ENCODE data around the gene LNP1.

The LNP1 gene

GRCh38 chr3:100402256-100402655, 917 bp downstream of the LNP1 start (continued):
- TF ChIP-seq, protein P1, sequence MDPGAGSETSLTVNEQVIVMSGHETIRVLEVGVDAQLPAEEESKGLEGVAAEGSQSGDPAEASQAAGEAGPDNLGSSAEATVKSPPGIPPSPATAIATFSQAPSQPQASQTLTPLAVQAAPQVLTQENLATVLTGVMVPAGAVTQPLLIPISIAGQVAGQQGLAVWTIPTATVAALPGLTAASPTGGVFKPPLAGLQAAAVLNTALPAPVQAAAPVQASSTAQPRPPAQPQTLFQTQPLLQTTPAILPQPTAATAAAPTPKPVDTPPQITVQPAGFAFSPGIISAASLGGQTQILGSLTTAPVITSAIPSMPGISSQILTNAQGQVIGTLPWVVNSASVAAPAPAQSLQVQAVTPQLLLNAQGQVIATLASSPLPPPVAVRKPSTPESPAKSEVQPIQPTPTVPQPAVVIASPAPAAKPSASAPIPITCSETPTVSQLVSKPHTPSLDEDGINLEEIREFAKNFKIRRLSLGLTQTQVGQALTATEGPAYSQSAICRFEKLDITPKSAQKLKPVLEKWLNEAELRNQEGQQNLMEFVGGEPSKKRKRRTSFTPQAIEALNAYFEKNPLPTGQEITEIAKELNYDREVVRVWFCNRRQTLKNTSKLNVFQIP (CRISPR knock-in tag; IDR thresholded peaks at IDR 0.05; ENCODE audit: borderline replicate concordance, low read depth) = no peak
- TF ChIP-seq ISL1 (CRISPR knock-in tag; IDR thresholded peaks at IDR 0.05) = no peak
- no peak for TF ChIP-seq ZNF565 (CRISPR knock-in tag; conservative IDR thresholded peaks at IDR 0.05; ENCODE audit: low read depth)
- no peak for TF ChIP-seq TCF4 (CRISPR knock-in tag; IDR thresholded peaks at IDR 0.05; ENCODE audit: borderline replicate concordance)
- no peak for TF ChIP-seq ZFP3 (CRISPR knock-in tag; IDR thresholded peaks at IDR 0.05)
- TF ChIP-seq ZNF8 (CRISPR knock-in tag; IDR thresholded peaks at IDR 0.05) = no peak
- TF ChIP-seq, protein P2, sequence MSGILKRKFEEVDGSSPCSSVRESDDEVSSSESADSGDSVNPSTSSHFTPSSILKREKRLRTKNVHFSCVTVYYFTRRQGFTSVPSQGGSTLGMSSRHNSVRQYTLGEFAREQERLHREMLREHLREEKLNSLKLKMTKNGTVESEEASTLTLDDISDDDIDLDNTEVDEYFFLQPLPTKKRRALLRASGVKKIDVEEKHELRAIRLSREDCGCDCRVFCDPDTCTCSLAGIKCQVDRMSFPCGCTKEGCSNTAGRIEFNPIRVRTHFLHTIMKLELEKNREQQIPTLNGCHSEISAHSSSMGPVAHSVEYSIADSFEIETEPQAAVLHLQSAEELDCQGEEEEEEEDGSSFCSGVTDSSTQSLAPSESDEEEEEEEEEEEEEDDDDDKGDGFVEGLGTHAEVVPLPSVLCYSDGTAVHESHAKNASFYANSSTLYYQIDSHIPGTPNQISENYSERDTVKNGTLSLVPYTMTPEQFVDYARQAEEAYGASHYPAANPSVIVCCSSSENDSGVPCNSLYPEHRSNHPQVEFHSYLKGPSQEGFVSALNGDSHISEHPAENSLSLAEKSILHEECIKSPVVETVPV (CRISPR knock-in tag; IDR thresholded peaks at IDR 0.05) = no peak
- TF ChIP-seq BACH2 (CRISPR knock-in tag; IDR thresholded peaks at IDR 0.05; ENCODE audit: borderline replicate concordance) = no peak
- no peak for TF ChIP-seq CSDC2 (CRISPR knock-in tag; IDR thresholded peaks at IDR 0.05)
- no peak for TF ChIP-seq ZFP30 (CRISPR knock-in tag; IDR thresholded peaks at IDR 0.05)
- TF ChIP-seq OSR1 (CRISPR knock-in tag; IDR thresholded peaks at IDR 0.05) = no peak
- TF ChIP-seq, protein P3, sequence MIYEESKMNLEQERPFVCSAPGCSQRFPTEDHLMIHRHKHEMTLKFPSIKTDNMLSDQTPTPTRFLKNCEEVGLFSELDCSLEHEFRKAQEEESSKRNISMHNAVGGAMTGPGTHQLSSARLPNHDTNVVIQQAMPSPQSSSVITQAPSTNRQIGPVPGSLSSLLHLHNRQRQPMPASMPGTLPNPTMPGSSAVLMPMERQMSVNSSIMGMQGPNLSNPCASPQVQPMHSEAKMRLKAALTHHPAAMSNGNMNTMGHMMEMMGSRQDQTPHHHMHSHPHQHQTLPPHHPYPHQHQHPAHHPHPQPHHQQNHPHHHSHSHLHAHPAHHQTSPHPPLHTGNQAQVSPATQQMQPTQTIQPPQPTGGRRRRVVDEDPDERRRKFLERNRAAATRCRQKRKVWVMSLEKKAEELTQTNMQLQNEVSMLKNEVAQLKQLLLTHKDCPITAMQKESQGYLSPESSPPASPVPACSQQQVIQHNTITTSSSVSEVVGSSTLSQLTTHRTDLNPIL (CRISPR knock-in tag; IDR thresholded peaks at IDR 0.05; ENCODE audit: low read depth) = no peak

DNA sequence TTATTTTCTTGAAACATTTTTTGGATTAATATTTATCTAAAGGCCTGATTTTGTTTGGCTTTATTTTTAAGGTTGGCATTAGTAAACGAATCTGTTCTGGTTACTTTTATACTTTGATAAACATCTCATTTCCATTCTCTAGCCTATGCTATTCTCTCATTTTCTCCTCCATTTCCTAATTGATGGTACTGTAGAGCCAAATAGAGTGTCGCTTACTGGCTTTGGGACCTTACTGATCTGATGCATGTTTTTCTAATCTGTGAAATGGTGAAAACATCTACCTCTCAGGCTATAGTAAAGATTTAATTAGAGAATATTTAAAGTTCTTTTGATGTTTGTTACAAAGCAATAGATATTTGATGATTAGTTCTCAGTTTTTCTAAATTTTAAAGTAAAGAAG, 1.6 kb downstream of the LNP1 start:
- TF ChIP-seq, protein P1 (CRISPR knock-in tag; IDR thresholded peaks at IDR 0.05; ENCODE audit: borderline replicate concordance, low read depth) = no peak
- TF ChIP-seq, protein P3 (CRISPR knock-in tag; IDR thresholded peaks at IDR 0.05; ENCODE audit: low read depth) = no peak
- TF ChIP-seq CSDC2 (CRISPR knock-in tag; IDR thresholded peaks at IDR 0.05) (no peak), TSHZ2 (CRISPR knock-in tag; IDR thresholded peaks at IDR 0.05) (no peak), ARNTL (CRISPR knock-in tag; IDR thresholded peaks at IDR 0.05; ENCODE audit: borderline replicate concordance, low read depth) (no peak), ZNF8 (CRISPR knock-in tag; IDR thresholded peaks at IDR 0.05) (no peak), BACH2 (CRISPR knock-in tag; IDR thresholded peaks at IDR 0.05; ENCODE audit: borderline replicate concordance) (no peak), PPARA (CRISPR knock-in tag; IDR thresholded peaks at IDR 0.05; ENCODE audit: borderline replicate concordance) (no peak), ISL1 (CRISPR knock-in tag; IDR thresholded peaks at IDR 0.05) (no peak), ESRRG (CRISPR knock-in tag; IDR thresholded peaks at IDR 0.05) (no peak), SNAI2 (CRISPR knock-in tag; IDR thresholded peaks at IDR 0.05) (no peak)
- ATAC-seq = no peak

DNA sequence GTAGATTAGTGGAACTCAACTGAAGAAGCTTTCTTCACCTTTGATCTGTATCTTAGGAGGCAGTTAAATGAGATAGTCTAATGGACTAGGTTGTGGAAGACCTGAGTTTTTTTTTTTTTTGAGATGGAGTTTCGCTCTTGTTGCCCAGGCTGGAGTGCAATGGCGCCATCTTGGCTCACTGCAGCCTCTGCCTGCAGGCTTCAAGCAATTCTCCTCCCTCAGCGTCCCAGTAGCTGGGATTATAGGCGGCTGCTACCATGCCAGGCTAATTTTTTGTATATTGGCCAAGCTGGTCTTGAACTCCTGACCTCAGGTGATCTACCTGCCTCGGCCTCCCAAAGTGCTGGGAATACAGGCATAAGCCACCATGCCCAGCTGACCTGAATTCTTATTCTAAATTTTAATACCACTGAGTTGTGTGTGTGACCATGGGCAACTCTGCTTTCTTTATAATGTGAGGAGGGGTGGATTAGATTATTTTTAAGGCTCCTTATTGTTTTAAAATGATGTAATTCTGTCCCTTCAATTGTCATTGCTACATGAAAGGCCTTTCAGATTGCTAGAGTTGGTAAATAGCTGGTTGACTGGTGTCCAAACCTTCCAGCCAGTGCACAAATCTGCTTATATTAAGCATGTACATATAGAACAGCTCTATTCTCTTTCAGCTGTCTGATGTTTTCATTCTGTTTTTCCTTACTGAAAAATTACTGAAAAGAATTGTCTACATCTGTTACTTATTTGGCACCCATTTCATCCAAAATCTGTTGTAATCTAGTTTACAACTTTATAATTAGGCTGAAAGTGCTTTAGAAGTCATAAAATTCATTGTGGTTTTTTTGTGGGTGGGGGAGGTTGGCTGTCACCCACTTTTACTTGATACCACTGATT, 2.3 kb downstream of the LNP1 start:
- ATAC-seq = no peak
- TF ChIP-seq TOX (CRISPR knock-in tag; IDR thresholded peaks at IDR 0.05; ENCODE audit: borderline replicate concordance) (no peak), ISL1 (CRISPR knock-in tag; IDR thresholded peaks at IDR 0.05) (no peak), OSR1 (CRISPR knock-in tag; IDR thresholded peaks at IDR 0.05) (no peak), ZNF565 (CRISPR knock-in tag; conservative IDR thresholded peaks at IDR 0.05; ENCODE audit: low read depth) (no peak), BACH2 (CRISPR knock-in tag; IDR thresholded peaks at IDR 0.05; ENCODE audit: borderline replicate concordance) (no peak), ESRRG (CRISPR knock-in tag; IDR thresholded peaks at IDR 0.05) (no peak), ZFP3 (CRISPR knock-in tag; IDR thresholded peaks at IDR 0.05) (no peak), ZNF8 (CRISPR knock-in tag; IDR thresholded peaks at IDR 0.05) (no peak), ZC3H10 (CRISPR knock-in tag; IDR thresholded peaks at IDR 0.05) (no peak), ARNTL (CRISPR knock-in tag; IDR thresholded peaks at IDR 0.05; ENCODE audit: borderline replicate concordance, low read depth) (no peak)
- TF ChIP-seq, protein P3 (CRISPR knock-in tag; IDR thresholded peaks at IDR 0.05; ENCODE audit: low read depth) = no peak
- TF ChIP-seq, protein P2 (CRISPR knock-in tag; IDR thresholded peaks at IDR 0.05) = no peak

Data from SK-N-SH treated with all-trans-retinoic acid at 6 μM for 48 hours (cell line).